ENCODE data around the gene AMD1. TPM values are rescaled to one million over a fixed set of nuclear protein-coding genes. Genes with fewer than 3 reads are reported as not detected.
A peak's percentile ranks its signal among the peaks of the same experiment; 100 is the strongest.
"Not testable (repeated sequence)": the region's sequence is repeated elsewhere in the genome, so short reads cannot be mapped to it uniquely, and the experiment has no call there.

Gene AMD1
- total RNA-seq, 6 experiments from 2014 or later = 11.5 to 49.4 (median 24.2) TPM

DNA sequence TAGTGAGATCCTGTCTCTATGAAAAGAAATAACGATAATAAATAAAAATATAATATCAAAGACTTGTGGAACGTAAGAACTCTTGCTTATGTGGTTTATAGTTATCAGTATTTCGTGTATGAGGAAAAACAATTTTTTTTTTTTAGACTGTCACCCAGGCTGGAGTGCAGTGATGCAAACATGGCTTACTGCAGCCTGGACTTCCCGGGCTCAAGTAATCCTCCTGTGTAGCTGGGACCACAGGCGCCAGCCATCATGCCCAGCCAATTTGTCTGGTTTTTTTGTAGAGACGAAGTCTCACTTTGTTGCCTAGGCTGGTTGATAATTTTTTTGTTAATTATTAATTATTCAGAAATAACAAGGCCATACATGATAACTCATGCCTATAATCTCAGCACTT is 40.8 kb upstream of the AMD1 start:
- H3K27ac ChIP-seq = no peak overlapping the region
- no peaks in the 10 kb centered on the region for H3K36me3 ChIP-seq
- TF ChIP-seq POLR2A (IDR thresholded peaks at IDR 0.05) = no peak
- TF ChIP-seq, protein P1, sequence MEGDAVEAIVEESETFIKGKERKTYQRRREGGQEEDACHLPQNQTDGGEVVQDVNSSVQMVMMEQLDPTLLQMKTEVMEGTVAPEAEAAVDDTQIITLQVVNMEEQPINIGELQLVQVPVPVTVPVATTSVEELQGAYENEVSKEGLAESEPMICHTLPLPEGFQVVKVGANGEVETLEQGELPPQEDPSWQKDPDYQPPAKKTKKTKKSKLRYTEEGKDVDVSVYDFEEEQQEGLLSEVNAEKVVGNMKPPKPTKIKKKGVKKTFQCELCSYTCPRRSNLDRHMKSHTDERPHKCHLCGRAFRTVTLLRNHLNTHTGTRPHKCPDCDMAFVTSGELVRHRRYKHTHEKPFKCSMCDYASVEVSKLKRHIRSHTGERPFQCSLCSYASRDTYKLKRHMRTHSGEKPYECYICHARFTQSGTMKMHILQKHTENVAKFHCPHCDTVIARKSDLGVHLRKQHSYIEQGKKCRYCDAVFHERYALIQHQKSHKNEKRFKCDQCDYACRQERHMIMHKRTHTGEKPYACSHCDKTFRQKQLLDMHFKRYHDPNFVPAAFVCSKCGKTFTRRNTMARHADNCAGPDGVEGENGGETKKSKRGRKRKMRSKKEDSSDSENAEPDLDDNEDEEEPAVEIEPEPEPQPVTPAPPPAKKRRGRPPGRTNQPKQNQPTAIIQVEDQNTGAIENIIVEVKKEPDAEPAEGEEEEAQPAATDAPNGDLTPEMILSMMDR (IDR thresholded peaks at IDR 0.05) = no peak
- intact Hi-C loops (cut with DNase I) = no loop called here
- no peak for DNase-seq
- no peaks in the 10 kb centered on the region for H3K27me3 ChIP-seq
- WGBS (ENCODE audit: insufficient coverage, low coverage, low lambda C conversion rate, missing lambda C conversion rate) = 91% methylated on average over 5 of the region's 6 CpGs
- no peaks in the 10 kb centered on the region for H3K9me3 ChIP-seq
- H3K4me3 ChIP-seq = no peak overlapping the region
- H3K4me1 ChIP-seq = no peaks in the 10 kb centered on the region
- no peak for ATAC-seq

DNA sequence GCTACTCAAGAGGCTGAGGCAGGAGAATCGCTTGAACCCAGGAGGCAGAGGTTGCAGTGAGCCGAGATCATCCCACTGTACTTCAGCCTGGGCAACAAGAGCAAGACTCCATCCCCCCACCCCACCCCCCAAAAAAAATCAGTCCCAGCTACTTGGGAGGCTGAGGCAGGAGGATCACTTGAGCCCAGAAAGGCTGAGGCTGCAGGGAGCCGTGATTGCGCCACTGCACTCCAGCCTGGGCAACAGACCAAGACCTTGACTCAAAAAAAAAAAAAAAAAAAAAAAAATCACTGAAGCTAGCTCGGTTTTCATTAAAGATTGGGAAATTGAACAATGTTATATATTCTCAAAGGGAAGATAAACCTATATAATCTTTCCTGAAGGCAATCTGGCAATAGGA is 38.8 kb upstream of the AMD1 start:
- intact Hi-C loops (cut with DNase I); DNase-seq; H3K4me3 ChIP-seq; H3K27ac ChIP-seq; H3K4me1 ChIP-seq; ATAC-seq; H3K27me3 ChIP-seq; H3K9me3 ChIP-seq; H3K36me3 ChIP-seq: not testable (repeated sequence)
- WGBS (ENCODE audit: insufficient coverage, low coverage, low lambda C conversion rate, missing lambda C conversion rate) = 41% methylated on average over 4 of the region's 5 CpGs

DNA sequence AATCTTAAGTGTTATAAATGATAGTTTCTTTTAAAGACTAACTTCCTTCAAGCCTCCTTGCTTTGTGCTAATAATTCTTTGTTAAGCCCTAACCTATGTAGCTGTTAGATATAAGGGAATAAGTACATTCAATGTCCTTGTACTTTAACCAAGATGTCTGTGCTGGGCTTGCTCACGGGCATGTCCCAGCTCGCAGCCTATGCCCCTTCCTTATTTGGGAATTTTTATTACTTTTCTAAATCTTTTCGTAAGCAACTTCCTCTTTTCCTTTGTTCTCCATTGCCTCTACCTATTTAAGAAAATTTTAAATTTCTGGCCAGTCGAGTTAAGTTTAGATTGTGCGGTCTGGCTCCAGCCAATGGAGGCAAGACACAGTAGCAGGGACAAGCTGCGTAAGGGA is 33.3 kb upstream of the AMD1 start:
- WGBS (ENCODE audit: insufficient coverage, low coverage, low lambda C conversion rate, missing lambda C conversion rate) = 82% methylated on average over 6 of the region's 6 CpGs
- no peaks in the 10 kb centered on the region for H3K9me3 ChIP-seq
- H3K27me3 ChIP-seq = no peaks in the 10 kb centered on the region
- no peak for DNase-seq
- H3K4me1 ChIP-seq = no peaks in the 10 kb centered on the region
- H3K36me3 ChIP-seq = no peaks in the 10 kb centered on the region
- H3K27ac ChIP-seq = no peak overlapping the region
- ATAC-seq = no peak
- intact Hi-C loops (cut with DNase I) = no loop called here
- TF ChIP-seq, protein P1 (IDR thresholded peaks at IDR 0.05) = no peak
- TF ChIP-seq POLR2A (IDR thresholded peaks at IDR 0.05) = no peak
- no peak overlapping the region for H3K4me3 ChIP-seq

DNA sequence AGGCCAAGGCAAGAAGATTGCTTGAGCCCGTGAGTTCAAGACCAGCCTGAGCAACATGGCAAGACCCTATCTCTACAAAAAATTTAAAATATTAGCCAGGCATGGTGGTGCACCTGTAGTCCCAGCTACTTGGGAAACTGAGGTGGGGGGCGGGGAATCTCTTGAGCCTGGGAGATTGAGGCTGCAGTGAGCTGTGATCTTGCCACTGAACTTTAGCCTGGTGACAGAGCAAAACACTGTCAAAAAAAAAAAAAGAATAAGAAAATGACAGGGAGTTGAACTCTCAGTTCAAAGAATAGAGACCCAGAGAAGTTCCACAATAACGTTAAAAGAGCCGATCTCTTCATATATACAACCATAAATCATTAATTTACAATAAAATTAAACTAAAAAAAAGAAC is 24.8 kb upstream of the AMD1 start:
- intact Hi-C loops (cut with DNase I) = no loop called here
- no peaks in the 10 kb centered on the region for H3K9me3 ChIP-seq
- ATAC-seq = no peak

DNA sequence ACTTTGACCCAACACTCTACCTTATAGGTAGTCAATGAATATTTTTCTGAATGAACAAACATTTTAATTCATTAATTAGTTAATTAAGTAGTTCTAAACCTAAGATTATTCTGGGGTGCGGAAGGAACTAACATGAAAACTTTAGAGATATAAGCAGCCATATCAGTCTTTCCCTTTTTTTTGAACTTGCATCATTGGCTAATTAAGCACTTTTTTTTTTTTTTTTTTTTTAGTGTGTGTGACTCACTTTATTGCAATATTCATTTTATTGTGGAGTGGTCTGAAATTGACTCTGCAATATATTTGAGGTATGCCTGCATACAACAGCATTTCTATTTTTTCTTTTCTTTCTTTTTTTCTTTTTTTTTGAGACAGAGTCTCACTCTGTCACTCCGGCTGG is 21.8 kb upstream of the AMD1 start:
- H3K4me3 ChIP-seq = no peak overlapping the region
- no peak for TF ChIP-seq POLR2A (IDR thresholded peaks at IDR 0.05)
- TF ChIP-seq, protein P1 (IDR thresholded peaks at IDR 0.05) = no peak
- intact Hi-C loops (cut with DNase I) = no loop called here
- H3K4me1 ChIP-seq = no peaks in the 10 kb centered on the region
- no peak for DNase-seq
- WGBS (ENCODE audit: insufficient coverage, low coverage, low lambda C conversion rate, missing lambda C conversion rate) = 81% methylated on average over 1 of the region's 2 CpGs
- no peaks in the 10 kb centered on the region for H3K36me3 ChIP-seq
- H3K27ac ChIP-seq = no peak overlapping the region
- H3K9me3 ChIP-seq = no peaks in the 10 kb centered on the region
- no peaks in the 10 kb centered on the region for H3K27me3 ChIP-seq
- ATAC-seq = no peak

More for the DNA sequence above, 24.8 kb upstream of the AMD1 start:
- Histone ChIP-seq H3K4me1 (no peaks in the 10 kb centered on the region), H3K27me3 (no peaks in the 10 kb centered on the region), H3K27ac (no peak overlapping the region), H3K4me3 (no peak overlapping the region), H3K36me3 (no peaks in the 10 kb centered on the region)
- peak in 1 of 3 donors; percentile 17 for DNase-seq
- TF ChIP-seq, protein P1 (IDR thresholded peaks at IDR 0.05) = no peak
- no peak for TF ChIP-seq POLR2A (IDR thresholded peaks at IDR 0.05)
- 76% methylated on average over 4 of the region's 4 CpGs for WGBS (ENCODE audit: insufficient coverage, low coverage, low lambda C conversion rate, missing lambda C conversion rate)

All from right lobe of liver (tissue), 6 donors.